HG03159 (cell line): Measurements from ENCODE around the gene CTTN.
"Not testable (repeated sequence)": the region's sequence is repeated elsewhere in the genome, so short reads cannot be mapped to it uniquely, and the experiment has no call there.

Experiments
- ATAC-seq: cut with Tn5 transposase; IDR thresholded peaks from one replicate; pipeline ENCODE4 v1.9.1; 2021; ENCODE audit warnings: mild to moderate bottlenecking, moderate library complexity; ENCODE audit not compliant: unreplicated experiment

The CTTN gene

GRCh38 chr11:70407814-70408213 is 9.5 kb downstream of the CTTN start:
- no peak for ATAC-seq

GRCh38 chr11:70408326-70408725 is 10.0 kb downstream of the CTTN start:
- ATAC-seq, result not testable (repeated sequence)

- ATAC-seq, result no peak
These were observed 11.1 kb downstream of the CTTN start for GRCh38 chr11:70409437-70409836.

- ATAC-seq, result no peak
These were observed 11.5 kb downstream of the CTTN start for GRCh38 chr11:70409871-70410270.

- no peak for ATAC-seq
These were observed 12.2 kb downstream of the CTTN start for GRCh38 chr11:70410276-70411205.

GRCh38 chr11:70411713-70412452 is 13.6 kb downstream of the CTTN start:
- no peak for ATAC-seq

- ATAC-seq, result no peak
These were observed 14.8 kb downstream of the CTTN start for GRCh38 chr11:70413151-70413550.

- ATAC-seq, result no peak
These were observed 16.2 kb downstream of the CTTN start for GRCh38 chr11:70414341-70415100.

- ATAC-seq, result no peak
These were observed 16.9 kb downstream of the CTTN start for GRCh38 chr11:70415191-70415590.

GRCh38 chr11:70415642-70416395 is 17.5 kb downstream of the CTTN start:
- ATAC-seq, result no peak

GRCh38 chr11:70416881-70417280 is 18.6 kb downstream of the CTTN start:
- no peak for ATAC-seq

GRCh38 chr11:70418130-70418529 is 19.8 kb downstream of the CTTN start:
- ATAC-seq, result no peak

- ATAC-seq, result no peak
These were observed 21.1 kb downstream of the CTTN start for GRCh38 chr11:70419307-70420007.

GRCh38 chr11:70420008-70420464 is 21.7 kb downstream of the CTTN start:
- no peak for ATAC-seq

GRCh38 chr11:70420496-70420895 is 22.2 kb downstream of the CTTN start:
- ATAC-seq, result no peak

GRCh38 chr11:70421123-70421522 is 22.8 kb downstream of the CTTN start:
- ATAC-seq, result no peak

GRCh38 chr11:70422692-70423522 is 24.6 kb downstream of the CTTN start:
- no peak for ATAC-seq

GRCh38 chr11:70423523-70424505 is 25.5 kb downstream of the CTTN start:
- no peak for ATAC-seq
